GM15510 (cell line): ENCODE results near the gene FBXO17.

ENCODE experiments used
- POLR2A ChIP-seq: IDR thresholded peaks from 3 replicates; pipeline ENCODE4 v1.6.1; 2011; ENCODE audit warnings: borderline replicate concordance; ENCODE audit not compliant: insufficient read length; ENCODE audit errors: extremely low read depth

Gene FBXO17

DNA sequence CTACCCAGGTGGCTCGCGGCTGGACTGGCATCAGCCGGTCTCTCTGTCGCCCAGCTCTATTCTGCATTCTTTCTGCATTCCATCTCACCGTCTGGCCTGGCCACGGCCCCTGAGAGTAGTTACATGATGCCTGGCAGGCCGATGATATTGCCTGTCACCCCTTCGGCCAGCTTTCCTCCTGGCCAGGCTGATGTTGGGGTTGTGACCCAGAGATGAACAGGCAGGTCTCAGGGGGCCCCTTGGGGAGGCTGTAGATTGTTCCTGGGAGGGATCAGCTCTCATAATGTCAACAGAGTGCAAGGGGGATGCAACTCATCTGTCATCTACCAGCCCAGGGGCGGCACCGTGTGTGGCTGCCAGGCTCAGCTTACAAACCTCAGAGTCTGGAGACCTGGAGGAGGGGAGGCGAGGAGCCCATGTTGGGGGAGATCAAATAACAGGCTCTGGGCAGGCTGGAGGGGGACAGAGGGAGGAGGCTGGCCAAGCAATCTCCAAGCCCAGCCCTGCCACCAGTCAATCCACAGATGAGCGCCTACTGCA, 13.6 kb upstream of the FBXO17 start:
- TF ChIP-seq POLR2A, result no peak

DNA sequence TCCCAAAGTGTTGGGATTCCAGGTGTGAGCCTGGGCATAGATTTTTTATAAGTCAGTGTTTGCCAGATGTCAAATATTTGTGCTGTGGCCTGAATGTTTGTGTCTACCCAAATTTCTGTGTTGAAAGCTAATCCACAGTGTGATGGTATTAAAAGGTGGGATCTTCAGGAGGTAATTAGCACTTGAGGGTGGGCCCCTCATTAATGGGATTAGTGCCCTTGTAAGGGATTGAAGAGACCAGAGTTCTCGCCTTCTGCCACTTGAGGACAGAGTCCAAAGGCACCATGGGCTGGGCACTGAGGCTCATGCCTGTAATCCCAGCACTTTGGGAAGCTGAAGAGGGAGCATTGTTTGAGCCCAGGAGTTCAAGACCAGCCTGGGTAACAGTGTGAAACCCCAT, 9.7 kb upstream of the FBXO17 start:
- no peak for TF ChIP-seq POLR2A

DNA sequence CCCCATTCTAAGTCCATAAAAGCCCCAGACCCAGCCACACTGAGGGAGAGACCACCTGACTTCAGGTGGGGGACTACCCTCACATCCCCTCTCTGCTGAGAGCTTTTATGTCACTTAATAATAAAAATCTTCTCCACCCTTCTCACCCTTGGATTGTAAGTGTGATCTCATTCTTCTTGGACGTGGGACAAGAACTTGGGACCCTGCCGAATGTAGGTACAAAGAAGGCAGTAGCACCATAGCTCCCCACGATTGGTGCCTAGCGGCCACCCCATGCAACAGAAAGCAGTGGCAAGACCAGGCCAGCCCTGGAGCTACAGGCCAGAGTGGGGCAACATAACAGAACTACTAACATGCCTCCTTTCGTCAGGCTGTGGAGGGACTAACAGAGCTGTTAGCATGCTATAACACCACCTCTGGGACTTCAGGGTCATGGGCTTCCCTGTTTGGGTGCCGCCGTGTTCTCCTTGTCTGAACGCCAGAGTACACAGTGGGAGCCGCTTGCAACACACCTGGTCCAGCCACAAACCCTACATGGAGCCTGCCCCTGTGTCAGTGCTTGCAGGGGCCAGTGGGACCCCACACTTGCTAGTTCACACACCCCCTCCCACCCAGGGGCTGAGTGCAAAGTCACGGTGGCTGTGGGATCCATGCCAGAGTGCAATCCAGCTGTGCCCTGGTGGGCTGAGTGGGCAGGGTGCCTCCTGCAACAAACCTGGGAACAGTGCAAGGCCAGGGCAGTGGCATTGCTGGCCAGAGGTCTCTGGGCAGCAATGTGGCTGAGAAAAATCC, 5.2 kb upstream of the FBXO17 start:
- TF ChIP-seq POLR2A, result no peak

- no peak for TF ChIP-seq POLR2A
Measured at GRCh38 chr19:38979812-38980211, 4.3 kb upstream of the FBXO17 start.

- no peak for TF ChIP-seq POLR2A
Measured at GRCh38 chr19:38978326-38978689, 2.8 kb upstream of the FBXO17 start.

DNA sequence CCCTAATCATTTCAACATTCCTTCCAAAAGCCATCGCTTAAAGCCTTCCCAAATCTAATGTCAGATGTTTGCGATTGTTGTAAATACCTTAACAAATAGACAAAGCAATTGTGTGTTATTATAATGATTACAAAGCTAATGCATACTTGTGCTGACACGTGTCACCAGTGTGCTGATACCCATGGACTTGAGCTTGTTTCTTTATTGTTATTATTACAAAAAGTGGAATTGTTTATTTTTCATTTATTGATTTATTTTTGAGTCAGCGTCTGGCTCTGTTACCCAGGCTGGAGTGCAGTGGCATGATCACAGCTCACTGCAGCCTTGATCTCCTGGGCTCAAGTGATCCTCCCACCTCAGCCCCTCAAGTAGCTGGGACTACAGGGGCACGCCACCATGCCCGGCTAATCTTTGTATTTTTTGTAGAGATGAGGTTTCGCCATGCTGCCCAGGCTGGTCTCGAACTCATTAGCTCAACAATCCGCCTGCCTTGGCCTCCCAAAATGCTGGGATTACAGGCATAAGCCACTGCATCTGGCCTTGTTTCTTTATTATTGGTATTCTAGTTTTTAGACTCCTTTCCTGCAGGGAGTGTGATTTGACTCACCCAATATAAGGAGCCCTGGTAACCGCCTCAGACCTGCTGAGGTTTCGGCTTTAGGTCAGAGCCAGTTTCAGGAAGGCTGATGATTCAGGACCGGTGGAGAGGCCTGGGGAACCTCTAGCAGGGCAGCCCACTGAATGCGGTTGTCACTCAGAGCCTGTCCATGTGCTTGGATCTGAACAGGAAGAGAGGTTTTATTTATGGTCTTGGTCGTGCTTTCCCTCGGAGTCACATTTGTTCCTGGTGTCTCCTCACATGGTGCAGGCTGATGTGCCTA, 2.1 kb upstream of the FBXO17 start:
- TF ChIP-seq POLR2A, result no peak

DNA sequence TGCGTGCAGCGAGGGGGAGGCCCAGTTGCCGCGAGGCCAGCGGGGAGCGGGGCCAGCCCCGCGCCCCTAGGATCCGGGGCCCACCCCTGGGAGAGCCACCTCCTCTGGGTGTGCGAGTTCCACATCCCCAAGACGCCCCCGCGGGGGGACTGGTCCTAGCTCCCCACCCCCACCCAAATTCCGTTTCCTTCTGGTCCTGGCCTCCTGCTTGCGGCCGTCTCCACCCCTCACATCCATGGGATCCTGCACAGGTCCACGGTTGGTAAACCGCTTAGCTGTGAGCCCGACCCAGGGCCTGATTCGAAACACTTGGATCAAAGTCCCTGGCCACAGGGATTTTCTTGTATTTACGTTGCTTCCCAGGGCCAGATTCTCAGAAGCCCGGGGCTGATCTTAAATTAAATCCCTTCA, 324 bp upstream of the FBXO17 start:
- no peak for TF ChIP-seq POLR2A

- TF ChIP-seq POLR2A, result no peak
Measured at GRCh38 chr19:38974624-38975213, 823 bp downstream of the FBXO17 start.

DNA sequence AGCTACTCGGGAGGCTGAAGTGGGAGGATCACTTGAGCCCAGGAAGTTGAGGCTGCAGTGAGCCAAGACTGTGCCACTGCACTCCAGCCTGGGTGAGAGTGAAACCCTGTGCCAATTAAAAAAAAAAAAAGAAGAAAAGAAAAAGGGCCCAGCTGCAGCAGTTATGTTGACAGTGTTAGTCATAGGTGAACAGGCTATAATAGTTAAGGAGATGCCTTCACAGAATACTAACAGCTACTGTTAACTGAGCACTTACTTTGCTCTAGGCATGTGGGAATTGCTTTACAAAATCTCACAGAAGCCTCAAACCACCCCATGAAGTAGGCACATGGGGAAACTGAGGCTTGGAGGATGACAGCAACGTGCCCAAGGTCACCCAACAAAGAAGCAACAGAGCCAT, 3.9 kb downstream of the FBXO17 start:
- TF ChIP-seq POLR2A, result no peak

DNA sequence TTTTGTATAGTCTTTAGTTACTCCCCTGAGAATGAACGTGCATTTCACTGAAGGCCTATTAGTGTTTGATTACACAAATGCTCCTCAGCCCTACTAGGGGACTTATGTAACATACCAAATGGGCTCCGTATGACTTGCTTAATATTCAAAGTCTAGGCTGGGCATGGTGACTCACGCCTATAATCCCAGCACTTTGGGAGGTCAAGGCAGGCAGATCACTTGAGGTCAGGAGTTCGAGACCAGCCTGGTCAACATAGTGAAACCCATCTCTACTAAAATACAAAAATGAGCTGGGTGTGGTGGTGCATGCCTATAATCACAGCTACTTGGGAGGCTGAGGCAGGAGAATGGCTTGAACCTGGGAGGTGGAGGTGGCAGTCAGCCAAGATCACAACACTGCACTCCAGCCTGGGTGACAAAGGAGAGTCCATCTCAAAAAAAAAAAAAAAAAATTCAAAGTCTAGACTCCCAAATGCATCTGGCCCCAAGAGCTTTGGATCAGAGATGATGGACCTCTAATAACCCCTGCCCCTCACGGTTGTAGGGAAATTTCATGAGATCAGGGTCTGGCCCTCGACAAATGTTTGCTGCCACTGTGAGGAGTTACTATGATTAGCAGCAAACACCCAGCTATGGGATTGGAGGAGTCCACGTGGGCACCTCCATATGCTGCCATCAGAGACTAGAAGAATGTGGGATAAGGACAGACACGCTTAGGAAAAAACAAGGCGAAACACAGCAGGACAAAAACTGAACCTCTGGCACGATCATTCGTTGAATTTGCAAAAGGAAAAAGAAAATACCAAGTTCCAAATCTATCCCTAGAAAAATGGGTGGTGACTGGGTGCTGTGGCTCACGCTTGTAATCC, 4.6 kb downstream of the FBXO17 start:
- TF ChIP-seq POLR2A, result no peak

- TF ChIP-seq POLR2A, result no peak
Measured at GRCh38 chr19:38964738-38965137, 10.8 kb downstream of the FBXO17 start.

DNA sequence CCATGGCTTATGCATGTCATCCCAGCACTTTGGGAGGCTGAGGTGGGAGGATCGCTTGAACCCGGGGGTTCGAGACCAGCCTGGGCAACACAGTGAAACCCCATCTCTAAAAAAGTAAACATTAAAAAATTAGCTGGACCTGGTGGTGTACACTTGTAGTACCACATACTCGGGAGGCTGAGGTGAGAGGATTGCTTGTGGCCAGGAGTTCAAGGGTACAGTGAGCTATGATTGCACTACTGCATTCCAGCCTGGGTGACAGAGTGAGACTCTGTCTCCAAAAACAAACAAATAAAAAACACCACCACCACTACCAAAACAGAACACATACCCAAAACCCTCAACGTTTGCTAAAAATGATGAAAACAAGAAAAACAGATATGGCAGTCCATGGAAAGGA, 15.9 kb downstream of the FBXO17 start:
- TF ChIP-seq POLR2A, result no peak

DNA sequence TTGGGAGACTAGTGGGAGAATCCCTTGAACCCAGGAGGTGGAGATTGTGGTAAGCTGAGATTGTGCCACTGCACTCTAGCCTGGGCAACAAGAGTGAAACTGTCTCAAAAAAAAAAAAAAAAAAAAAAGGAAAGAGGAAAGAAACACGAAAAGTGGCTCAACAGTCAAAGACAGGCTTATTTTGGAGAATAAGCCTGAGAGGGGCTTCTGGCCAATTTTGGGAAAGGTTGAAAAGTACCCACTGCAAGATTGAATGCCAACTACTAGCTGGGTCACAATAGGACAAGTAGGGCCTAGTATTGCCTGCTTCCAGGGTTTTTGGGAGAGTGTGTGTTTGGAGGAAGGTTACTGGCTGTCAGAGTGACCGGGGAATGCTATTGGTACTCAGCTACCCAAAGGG, 17.2 kb downstream of the FBXO17 start:
- no peak for TF ChIP-seq POLR2A

- no peak for TF ChIP-seq POLR2A
Measured at GRCh38 chr19:38956264-38956663, 19.3 kb downstream of the FBXO17 start.
